Smooth muscle cell (in vitro differentiated cells): ENCODE results near the gene RTN4IP1. TPM values are rescaled to one million over a fixed set of nuclear protein-coding genes. Genes with fewer than 3 reads are reported as not detected.

Source experiments
- polyA plus RNA-seq: library from polyadenylated mRNA; unstranded; fragments of >200 nt; fragmentation: Nextera tagmentation; extraction: Ambion mirVana; gene quantifications from 2 replicates; pipeline ENCODE4 v1.2.1, GENCODE V29; 2016
- small RNA-seq: library from RNA; depleted of rRNA; stranded (forward); fragments of <200 nt; gene quantifications from one replicate; pipeline ENCODE3, GENCODE V24; 2014
- total RNA-seq: library from RNA; depleted of rRNA; stranded (reverse); fragments of >200 nt; gene quantifications from 2 replicates; pipeline ENCODE4 v1.2.3, GENCODE V29; 2014

Gene RTN4IP1
- total and polyA plus RNA-seq, 2 experiments from 2014 or later = 5.7 to 8.2 TPM

Small RNA genes lying within 50 kb of the gene (small RNA-seq; reads per million reads assigned to genes)
- gene RNU6-527P = not detected

Other genes starting within 250 kb of the RTN4IP1 start
- 8.9 and 9.3 TPM in 2 replicates for gene QRSL1, start 80 bp upstream of the RTN4IP1 start, total RNA-seq
- gene QRSL1, start 80 bp upstream of the RTN4IP1 start, polyA plus RNA-seq = 7.4 and 10.4 TPM in 2 replicates